Measurements from ENCODE around the gene TOM1L1.

- TF ChIP-seq, protein P1, sequence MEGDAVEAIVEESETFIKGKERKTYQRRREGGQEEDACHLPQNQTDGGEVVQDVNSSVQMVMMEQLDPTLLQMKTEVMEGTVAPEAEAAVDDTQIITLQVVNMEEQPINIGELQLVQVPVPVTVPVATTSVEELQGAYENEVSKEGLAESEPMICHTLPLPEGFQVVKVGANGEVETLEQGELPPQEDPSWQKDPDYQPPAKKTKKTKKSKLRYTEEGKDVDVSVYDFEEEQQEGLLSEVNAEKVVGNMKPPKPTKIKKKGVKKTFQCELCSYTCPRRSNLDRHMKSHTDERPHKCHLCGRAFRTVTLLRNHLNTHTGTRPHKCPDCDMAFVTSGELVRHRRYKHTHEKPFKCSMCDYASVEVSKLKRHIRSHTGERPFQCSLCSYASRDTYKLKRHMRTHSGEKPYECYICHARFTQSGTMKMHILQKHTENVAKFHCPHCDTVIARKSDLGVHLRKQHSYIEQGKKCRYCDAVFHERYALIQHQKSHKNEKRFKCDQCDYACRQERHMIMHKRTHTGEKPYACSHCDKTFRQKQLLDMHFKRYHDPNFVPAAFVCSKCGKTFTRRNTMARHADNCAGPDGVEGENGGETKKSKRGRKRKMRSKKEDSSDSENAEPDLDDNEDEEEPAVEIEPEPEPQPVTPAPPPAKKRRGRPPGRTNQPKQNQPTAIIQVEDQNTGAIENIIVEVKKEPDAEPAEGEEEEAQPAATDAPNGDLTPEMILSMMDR (IDR thresholded peaks at IDR 0.05), result no peak
- TF ChIP-seq EZH2 (IDR thresholded peaks at IDR 0.05), result no peak
These were observed 77.1 kb downstream of the TOM1L1 start for GRCh38 chr17:54977744-54978143.

Measured in neural progenitor cell (in vitro differentiated cells).